Neural progenitor cell (in vitro differentiated cells): ENCODE data around the gene TNFAIP1. TPM values are rescaled to one million over a fixed set of nuclear protein-coding genes. Genes with fewer than 3 reads are reported as not detected.

Experiments used
- DNase-seq: peaks from one replicate; pipeline ENCODE4 v3.0.0-alpha.2; 2016; ENCODE audit warnings: low spot score
- H2AFZ ChIP-seq: fragments of 200-600 bp; sonication (generic); replicated peaks from 2 replicates; pipeline ENCODE4 v1.6.1; 2016; ENCODE audit warnings: antibody characterized with exemption
- H3F3A ChIP-seq: fragments of 200-600 bp; sonication (generic); 2 replicates; pipeline ENCODE4 v1.6.1; 2016; ENCODE audit warnings: antibody characterized with exemption, low read depth
- H3K27ac ChIP-seq: fragments of 200-600 bp; sonication (generic); 2 replicates; pipeline ENCODE4 v1.5.1; 2016; ENCODE audit warnings: mild to moderate bottlenecking
- H3K27me3 ChIP-seq: fragments of 200-600 bp; sonication (generic); 2 replicates; pipeline ENCODE4 v1.6.1; 2016; ENCODE audit warnings: mild to moderate bottlenecking, moderate library complexity
- H3K36me3 ChIP-seq: fragments of 200-600 bp; sonication (generic); 2 replicates; pipeline ENCODE4 v1.5.1; 2016
- H3K4me1 ChIP-seq: fragments of 200-600 bp; sonication (generic); 2 replicates; pipeline ENCODE4 v1.6.1; 2016; ENCODE audit warnings: mixed run types
- H3K4me2 ChIP-seq: fragments of 200-600 bp; sonication (generic); 2 replicates; pipeline ENCODE4 v1.6.1; 2016
- H3K4me3 ChIP-seq: fragments of 200-600 bp; sonication (generic); 2 replicates; pipeline ENCODE4 v1.5.1; 2016
- H3K79me2 ChIP-seq: fragments of 200-600 bp; sonication (generic); 2 replicates; pipeline ENCODE4 v1.6.1; 2016; ENCODE audit warnings: low read depth
- H3K9ac ChIP-seq: fragments of 200-600 bp; sonication (generic); 2 replicates; pipeline ENCODE4 v1.6.1; 2016
- H3K9me3 ChIP-seq: fragments of 200-600 bp; sonication (generic); 2 replicates; pipeline ENCODE4 v1.5.1; 2016; ENCODE audit warnings: low read depth
- H4K20me1 ChIP-seq: fragments of 200-600 bp; sonication (generic); 2 replicates; pipeline ENCODE4 v1.6.1; 2016; ENCODE audit warnings: low read depth
- H3K27ac Mint-ChIP-seq: 3 replicates; pipeline ENCODE4 v1.8.0; 2021; ENCODE audit warnings: mixed read lengths
- H3K27me3 Mint-ChIP-seq: 2 replicates; pipeline ENCODE4 v1.8.0; 2022; ENCODE audit warnings: low read depth, mild to moderate bottlenecking, inconsistent platforms, moderate library complexity, mixed read lengths; ENCODE audit not compliant: insufficient read depth
- H3K36me3 Mint-ChIP-seq: 3 replicates; pipeline ENCODE4 v1.8.0; 2021; ENCODE audit warnings: mixed read lengths
- H3K4me1 Mint-ChIP-seq: 3 replicates; pipeline ENCODE4 v1.8.0; 2021; ENCODE audit warnings: mixed read lengths
- H3K4me3 Mint-ChIP-seq: 3 replicates; pipeline ENCODE4 v1.8.0; 2021; ENCODE audit warnings: mild to moderate bottlenecking, moderate library complexity, mixed read lengths
- H3K9me3 Mint-ChIP-seq: 3 replicates; pipeline ENCODE4 v1.8.0; 2020; ENCODE audit warnings: mixed read lengths
- CTCF ChIP-seq: fragments of 200-600 bp; sonication (generic); IDR thresholded peaks from 2 replicates; pipeline ENCODE4 v1.5.1; 2017; ENCODE audit warnings: antibody characterized with exemption, mild to moderate bottlenecking
- EZH2 ChIP-seq: fragments of 200-600 bp; sonication (generic); IDR thresholded peaks from 2 replicates; pipeline ENCODE4 v1.6.1; 2017; ENCODE audit warnings: antibody characterized with exemption, mild to moderate bottlenecking, moderate library complexity
- EZH2phosphoT487 ChIP-seq: fragments of 200-600 bp; sonication (generic); IDR thresholded peaks from 2 replicates; pipeline ENCODE4 v1.6.1; 2017; ENCODE audit warnings: antibody characterized with exemption
- total RNA-seq: library from RNA; depleted of rRNA; stranded (reverse); fragments of >200 nt; gene quantifications from 2 replicates; pipeline ENCODE4 v1.2.3, GENCODE V29; 2015; ENCODE audit warnings: low replicate concordance

The TNFAIP1 gene
- total RNA-seq, 1 donor from 2014 or later: 13.7 TPM

- no peak overlapping the region for H3K27ac ChIP-seq
- no peaks in the 10 kb centered on the region for H3K4me1 ChIP-seq
- H4K20me1 ChIP-seq: peaks cover 24% of the 10 kb centered on the region
- no peak for DNase-seq
- H3K4me2 ChIP-seq: no peak overlapping the region
- Mint-ChIP-seq H3K4me3 (no peak overlapping the region), H3K36me3 (peaks cover 18% of the 10 kb centered on the region), H3K4me1 (peaks cover 28% of the 10 kb centered on the region), H3K27me3 (peaks cover 2% of the 10 kb centered on the region), H3K27ac (no peak overlapping the region), H3K9me3 (no peaks in the 10 kb centered on the region)
- no peak overlapping the region for H3K9ac ChIP-seq
- H3K36me3 ChIP-seq: peaks cover 4% of the 10 kb centered on the region
- H3K9me3 ChIP-seq: no peaks in the 10 kb centered on the region
- peaks cover 38% of the 10 kb centered on the region for H3F3A ChIP-seq
- no peak overlapping the region for H3K4me3 ChIP-seq
- H3K79me2 ChIP-seq: peaks cover 47% of the 10 kb centered on the region
- no peak overlapping the region for H2AFZ ChIP-seq
- H3K27me3 ChIP-seq: no peaks in the 10 kb centered on the region
- TF ChIP-seq EZH2phosphoT487: no peak
- no peak for TF ChIP-seq CTCF
- no peak for TF ChIP-seq EZH2
These were observed 4.9 kb upstream of the TNFAIP1 start for GRCh38 chr17:28330671-28331070.

- Histone ChIP-seq H3K79me2 (peaks cover 41% of the 10 kb centered on the region), H3K4me1 (peaks cover 4% of the 10 kb centered on the region), H3K27me3 (no peaks in the 10 kb centered on the region), H3K9ac (no peak overlapping the region), H3F3A (peaks cover 50% of the 10 kb centered on the region), H3K36me3 (no peaks in the 10 kb centered on the region), H4K20me1 (peaks cover 20% of the 10 kb centered on the region), H3K4me3 (no peak overlapping the region), H2AFZ (no peak overlapping the region), H3K27ac (no peak overlapping the region), H3K4me2 (no peak overlapping the region), H3K9me3 (no peaks in the 10 kb centered on the region)
- H3K9me3 Mint-ChIP-seq: no peaks in the 10 kb centered on the region
- H3K4me1 Mint-ChIP-seq: peaks cover 35% of the 10 kb centered on the region
- H3K27ac Mint-ChIP-seq: no peak overlapping the region
- peaks cover 11% of the 10 kb centered on the region for H3K36me3 Mint-ChIP-seq
- peak overlapping the region; percentile 5 for H3K4me3 Mint-ChIP-seq
- H3K27me3 Mint-ChIP-seq: peaks cover 2% of the 10 kb centered on the region
- TF ChIP-seq EZH2phosphoT487 (no peak), EZH2 (no peak), CTCF (no peak)
- DNase-seq: no peak
These were observed 3.6 kb upstream of the TNFAIP1 start for GRCh38 chr17:28331891-28332420.

- H3K27me3 Mint-ChIP-seq: peaks cover 2% of the 10 kb centered on the region
- H3K79me2 ChIP-seq: peaks cover 43% of the 10 kb centered on the region
These were observed 2.3 kb upstream of the TNFAIP1 start for GRCh38 chr17:28333083-28333746.

More at GRCh38 chr17:28333083-28333746, 2.3 kb upstream of the TNFAIP1 start:
- Mint-ChIP-seq H3K4me1 (peaks cover 35% of the 10 kb centered on the region), H3K27ac (no peak overlapping the region), H3K36me3 (peaks cover 4% of the 10 kb centered on the region), H3K4me3 (peak overlapping the region; percentile 98), H3K9me3 (no peaks in the 10 kb centered on the region)
- H3K36me3 ChIP-seq: no peaks in the 10 kb centered on the region
- H2AFZ ChIP-seq: no peak overlapping the region
- H3K4me3 ChIP-seq: no peak overlapping the region
- peaks cover 24% of the 10 kb centered on the region for H4K20me1 ChIP-seq
- H3K4me1 ChIP-seq: peaks cover 6% of the 10 kb centered on the region
- no peaks in the 10 kb centered on the region for H3K27me3 ChIP-seq
- H3K9ac ChIP-seq: no peak overlapping the region
- TF ChIP-seq CTCF (no peak), EZH2phosphoT487 (no peak), EZH2 (no peak)
- DNase-seq: no peak
- H3F3A ChIP-seq: peaks cover 39% of the 10 kb centered on the region
- H3K9me3 ChIP-seq: no peaks in the 10 kb centered on the region
- no peak overlapping the region for H3K4me2 ChIP-seq
- H3K27ac ChIP-seq: no peak overlapping the region
